Keratinocyte (primary cell): ENCODE results near the gene DPP9. TPM values are rescaled to one million over a fixed set of nuclear protein-coding genes. Genes with fewer than 3 reads are reported as not detected.
A peak's percentile ranks its signal among the peaks of the same experiment; 100 is the strongest.

Experiments
- DNase-seq: peaks from one replicate; pipeline ENCODE4 v3.0.0-alpha.2; 2011; ENCODE audit warnings: low read depth, missing footprints, low spot score
- FAIRE-seq: peaks from 2 replicates; lab custom pipeline; 2011; peaks lifted over from hg19 to GRCh38; lab: Jason Lieb, UNC
- H2AFZ ChIP-seq: 2 replicates; pipeline ENCODE4 v1.6.0; 2012; ENCODE audit warnings: low read length, control low read depth, inconsistent platforms; ENCODE audit not compliant: control insufficient read depth
- H3K27ac ChIP-seq: 2 replicates; pipeline ENCODE4 v1.5.1; 2011; ENCODE audit warnings: low read length; ENCODE audit not compliant: control insufficient read depth, insufficient read depth
- H3K27me3 ChIP-seq: 3 replicates; pipeline ENCODE4 v1.6.0; 2011; ENCODE audit warnings: low read length; ENCODE audit not compliant: control insufficient read depth, insufficient read depth; ENCODE audit errors: extremely low read depth
- H3K36me3 ChIP-seq, 2 experiments: 2 replicates in 1 of 2; 3 replicates in 1 of 2; pipeline ENCODE4 v1.5.1; 2011; ENCODE audit warnings: low read length in 2 of 2, mild to moderate bottlenecking in 1 of 2; ENCODE audit not compliant: control insufficient read depth in 2 of 2, insufficient read depth in 2 of 2; ENCODE audit errors: extremely low read depth in 1 of 2
- H3K4me1 ChIP-seq: 3 replicates; pipeline ENCODE4 v1.5.1; 2011; ENCODE audit warnings: low read length; ENCODE audit not compliant: control insufficient read depth, insufficient read depth; ENCODE audit errors: extremely low read depth
- H3K4me2 ChIP-seq: 3 replicates; pipeline ENCODE4 v1.6.0; 2011; ENCODE audit warnings: low read depth, low read length; ENCODE audit not compliant: control insufficient read depth, insufficient read depth; ENCODE audit errors: extremely low read depth
- H3K4me3 ChIP-seq, 3 experiments: fragments of 200-600 bp in 1 of 3; sonication (generic) in 1 of 3; 2 replicates in 2 of 3; 3 replicates in 1 of 3; pipeline ENCODE4 v1.5.1; 2011 to 2016; ENCODE audit warnings: low read length in 3 of 3, mild to moderate bottlenecking in 3 of 3, control low read depth in 2 of 3, inconsistent platforms in 1 of 3, low read depth in 1 of 3, mixed read lengths in 1 of 3, mixed run types in 1 of 3, moderate library complexity in 1 of 3; ENCODE audit not compliant: control insufficient read depth in 2 of 3, insufficient read depth in 2 of 3; ENCODE audit errors: extremely low read depth in 1 of 3
- H3K79me2 ChIP-seq: 2 replicates; pipeline ENCODE4 v1.6.0; 2012; ENCODE audit warnings: low read length; ENCODE audit not compliant: control insufficient read depth, insufficient read depth
- H3K9ac ChIP-seq: 3 replicates; pipeline ENCODE4 v1.6.0; 2011; ENCODE audit warnings: low read length; ENCODE audit not compliant: control insufficient read depth, insufficient read depth; ENCODE audit errors: extremely low read depth
- H3K9me1 ChIP-seq: 3 replicates; pipeline ENCODE4 v1.6.0; 2011; ENCODE audit warnings: low read length; ENCODE audit not compliant: control insufficient read depth, insufficient read depth; ENCODE audit errors: extremely low read depth
- H3K9me3 ChIP-seq: 2 replicates; pipeline ENCODE4 v1.5.1; 2012; ENCODE audit warnings: low read depth, low read length; ENCODE audit not compliant: control insufficient read depth
- H4K20me1 ChIP-seq: 3 replicates; pipeline ENCODE4 v1.6.0; 2011; ENCODE audit warnings: low read length; ENCODE audit not compliant: control insufficient read depth, insufficient read depth; ENCODE audit errors: extremely low read depth
- EZH2 ChIP-seq: IDR thresholded peaks from one replicate; pipeline ENCODE4 v1.6.1; 2012; ENCODE audit warnings: inconsistent platforms, mild to moderate bottlenecking, low read length, moderate library complexity
- dilution Hi-C: fragments of 300-500 bp; cut with MboI; formaldehyde crosslinking; loops from one replicate; pipeline ENCODE4 v1.7.0; 2020; ENCODE audit warnings: low sequenced_read_pairs; ENCODE audit not compliant: extremely low pct_ligation_motif_present
- polyA minus RNA-seq, 3 experiments: library from RNA; depleted of rRNA, polyadenylated mRNA; stranded (reverse); fragments of >200 nt; gene quantifications; 1 replicate in 1 of 3; 2 replicates in 1 of 3; 3 replicates in 1 of 3; pipeline ENCODE4 v1.2.3, GENCODE V29; 2011
- polyA plus RNA-seq, 5 experiments: library from polyadenylated mRNA; depleted of rRNA in 3 of 5; stranded (reverse) in 3 of 5; stranded (forward) in 1 of 5; unstranded in 1 of 5; fragments of >200 nt; gene quantifications; 1 replicate in 1 of 5; 2 replicates in 3 of 5; 3 replicates in 1 of 5; pipeline versions ENCODE4 v1.2.1 to v1.2.3, GENCODE V29; 2011 to 2012; ENCODE audit warnings: missing spikeins in 2 of 5, low read depth in 1 of 5, low replicate concordance in 1 of 5
- TF ChIP-seq, protein P1 (sequence below), 3 experiments: IDR thresholded peaks in 1 of 3; conservative IDR thresholded peaks in 1 of 3; optimal IDR thresholded peaks in 1 of 3; 2 replicates in 2 of 3; 3 replicates in 1 of 3; pipeline versions ENCODE3 to v1.5.1; 2011; ENCODE audit warnings: low read length in 3 of 3, mild to moderate bottlenecking in 3 of 3, moderate library complexity in 2 of 3, control low read depth in 1 of 3, inconsistent platforms in 1 of 3; ENCODE audit not compliant: insufficient read depth in 2 of 3; ENCODE audit errors: extremely low read depth in 1 of 3

The DPP9 gene
- polyA plus RNA-seq (17.1 to 23.3 TPM (median 19.2 TPM) in 3 replicates), polyA minus RNA-seq (18.7 to 149 TPM (median 27.5 TPM) in 3 replicates)
- polyA plus RNA-seq (2011; ENCODE audit: low read depth): 32.5 TPM
- 14.8 and 34.4 TPM in 2 replicates for polyA plus RNA-seq (2011; cell fraction: cytosol; rRNA removed)
- polyA plus RNA-seq (2011; cell fraction: nucleus; rRNA removed): 51.5 and 64.6 TPM in 2 replicates
- polyA plus RNA-seq (2012; ENCODE audit: low replicate concordance): 24.1 and 106 TPM in 2 replicates
- polyA minus RNA-seq (2011; cell fraction: cytosol; rRNA and poly(A)+ RNA removed): 49.1 TPM
- 63.1 and 89.1 TPM in 2 replicates for polyA minus RNA-seq (2011; cell fraction: nucleus; rRNA and poly(A)+ RNA removed)

DNA sequence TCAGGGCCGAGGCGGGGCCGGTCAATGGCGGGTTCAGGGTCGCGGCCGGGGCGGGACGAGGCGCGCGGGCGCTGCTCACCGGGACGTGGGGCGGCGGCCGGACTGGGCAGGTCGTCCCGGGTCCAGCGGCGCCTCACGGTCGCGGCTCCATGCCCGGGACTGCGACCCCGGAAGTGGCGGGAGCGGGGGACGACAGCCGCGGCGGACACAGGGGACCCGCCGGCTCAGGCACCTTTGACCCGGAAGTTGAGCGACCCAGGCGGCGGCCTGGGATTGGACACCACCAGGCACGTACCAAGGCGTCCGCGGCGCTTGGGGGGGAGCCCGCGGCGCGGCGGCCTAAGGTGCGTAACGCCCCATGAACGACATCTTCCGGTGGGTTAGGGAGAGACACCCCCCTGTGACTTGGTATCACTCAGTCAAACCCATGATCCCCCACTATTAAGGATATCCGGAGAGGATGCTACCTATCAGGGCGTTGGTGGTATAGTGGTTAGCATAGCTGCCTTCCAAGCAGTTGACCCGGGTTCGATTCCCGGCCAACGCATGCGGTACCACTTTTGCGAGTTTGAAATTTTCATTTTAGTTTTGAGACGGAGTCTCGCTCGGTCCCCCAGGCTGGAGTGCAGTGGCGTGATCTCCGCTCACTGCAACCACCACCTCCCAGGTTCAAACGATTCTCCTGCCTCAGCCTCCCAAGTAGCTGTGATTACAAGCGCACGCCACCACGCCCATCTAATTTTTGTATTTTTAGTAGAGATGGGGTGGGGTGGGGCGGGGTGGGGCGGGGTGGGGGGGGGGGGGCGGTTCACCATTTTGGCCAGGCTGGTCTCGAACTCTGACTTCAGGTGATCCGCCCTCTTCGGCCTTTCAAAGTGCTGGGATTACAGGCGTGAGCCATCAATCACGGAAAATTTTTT lies at the start of gene DPP9:
Gene DPP9 (minus strand): TSS at position 248 of the 920 bp plus-strand sequence. CDS start 3,936 bp downstream, outside the sequence.
- H2AFZ ChIP-seq: no peak within 1 kb of the TSS
- H3K27ac ChIP-seq: peak within 1 kb of the TSS; percentile 75
- H3K4me1 ChIP-seq: peaks cover 30% of the 10 kb centered on the region
- no peaks in the 10 kb centered on the region for H3K9me3 ChIP-seq
- H3K4me2 ChIP-seq: peak within 1 kb of the TSS; percentile 99
- H3K27me3 ChIP-seq: no peaks in the 10 kb centered on the region
- H3K4me3 ChIP-seq: peak within 1 kb of the TSS; percentile 73 to 100 (median 98)
- H4K20me1 ChIP-seq: no peaks in the 10 kb centered on the region
- DNase-seq: peak; percentile 89
- dilution Hi-C loops: no loop called here
- H3K9me1 ChIP-seq: no peaks in the 10 kb centered on the region
- H3K79me2 ChIP-seq: peaks cover 42% of the 10 kb centered on the region
- peak within 1 kb of the TSS; percentile 88 for H3K9ac ChIP-seq
- H3K36me3 ChIP-seq: peaks cover 17 to 32% of the 10 kb centered on the region in 2 experiments
- TF ChIP-seq, protein P1, sequence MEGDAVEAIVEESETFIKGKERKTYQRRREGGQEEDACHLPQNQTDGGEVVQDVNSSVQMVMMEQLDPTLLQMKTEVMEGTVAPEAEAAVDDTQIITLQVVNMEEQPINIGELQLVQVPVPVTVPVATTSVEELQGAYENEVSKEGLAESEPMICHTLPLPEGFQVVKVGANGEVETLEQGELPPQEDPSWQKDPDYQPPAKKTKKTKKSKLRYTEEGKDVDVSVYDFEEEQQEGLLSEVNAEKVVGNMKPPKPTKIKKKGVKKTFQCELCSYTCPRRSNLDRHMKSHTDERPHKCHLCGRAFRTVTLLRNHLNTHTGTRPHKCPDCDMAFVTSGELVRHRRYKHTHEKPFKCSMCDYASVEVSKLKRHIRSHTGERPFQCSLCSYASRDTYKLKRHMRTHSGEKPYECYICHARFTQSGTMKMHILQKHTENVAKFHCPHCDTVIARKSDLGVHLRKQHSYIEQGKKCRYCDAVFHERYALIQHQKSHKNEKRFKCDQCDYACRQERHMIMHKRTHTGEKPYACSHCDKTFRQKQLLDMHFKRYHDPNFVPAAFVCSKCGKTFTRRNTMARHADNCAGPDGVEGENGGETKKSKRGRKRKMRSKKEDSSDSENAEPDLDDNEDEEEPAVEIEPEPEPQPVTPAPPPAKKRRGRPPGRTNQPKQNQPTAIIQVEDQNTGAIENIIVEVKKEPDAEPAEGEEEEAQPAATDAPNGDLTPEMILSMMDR (optimal IDR thresholded peaks at IDR 0.05 in 1 of 3, IDR thresholded peaks at IDR 0.05 in 1 of 3, conservative IDR thresholded peaks at IDR 0.05 in 1 of 3; ENCODE audit: extremely low read depth in 1 of 3, insufficient read depth in 2 of 3, low read length in 3 of 3): peak; percentile 16 to 68 (median 34)
- no peak for TF ChIP-seq EZH2
- FAIRE-seq: peak; percentile 36

DNA sequence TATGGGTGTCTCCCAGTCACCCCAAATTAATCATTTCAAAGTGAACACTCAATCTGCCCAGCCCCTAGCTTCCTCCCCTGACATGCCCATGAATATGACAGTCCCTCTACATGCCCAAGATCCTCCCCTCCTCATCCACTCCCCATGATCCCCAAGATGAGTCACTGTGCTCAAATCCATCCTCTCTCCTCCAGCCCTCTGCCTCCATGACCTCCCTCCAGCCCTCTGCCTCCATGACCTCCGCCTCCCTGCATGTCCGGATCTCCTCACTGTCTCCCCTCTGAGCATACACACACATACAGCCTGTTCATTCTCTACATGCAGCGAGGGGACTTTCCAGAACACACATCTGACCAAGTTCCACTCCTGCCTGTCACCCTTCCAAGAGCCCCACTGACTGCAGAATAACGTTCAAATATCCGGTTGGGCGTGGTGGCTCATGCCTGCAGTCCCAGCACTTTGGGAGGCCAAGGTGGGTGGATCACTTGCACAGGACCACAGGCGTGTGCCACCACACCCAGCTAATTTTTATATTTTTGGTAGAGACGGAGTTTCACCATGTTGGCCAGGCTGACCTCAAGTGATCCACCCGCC lies 49.5 kb upstream of the DPP9 start:
- no peak overlapping the region for H3K9ac ChIP-seq
- no peaks in the 10 kb centered on the region for H3K4me1 ChIP-seq
- no peaks in the 10 kb centered on the region for H3K9me3 ChIP-seq
- FAIRE-seq (no peak), DNase-seq (no peak)
- no peak overlapping the region for H3K27ac ChIP-seq
- dilution Hi-C loops: no loop called here
- H3K9me1 ChIP-seq: no peaks in the 10 kb centered on the region
- no peaks in the 10 kb centered on the region for H3K36me3 ChIP-seq
- no peak for TF ChIP-seq EZH2
- TF ChIP-seq, protein P1 (optimal IDR thresholded peaks at IDR 0.05 in 1 of 3, IDR thresholded peaks at IDR 0.05 in 1 of 3, conservative IDR thresholded peaks at IDR 0.05 in 1 of 3; ENCODE audit: extremely low read depth in 1 of 3, insufficient read depth in 2 of 3, low read length in 3 of 3): no peak
- H3K4me2 ChIP-seq: no peak overlapping the region
- H2AFZ ChIP-seq: no peak overlapping the region
- H3K27me3 ChIP-seq: no peaks in the 10 kb centered on the region
- H3K79me2 ChIP-seq: no peaks in the 10 kb centered on the region
- H3K4me3 ChIP-seq: no peak overlapping the region
- H4K20me1 ChIP-seq: peaks cover 2% of the 10 kb centered on the region
